Heart left ventricle (tissue), 16 donors: ENCODE results near the gene BGN. TPM values are rescaled to one million over a fixed set of nuclear protein-coding genes. Genes with fewer than 3 reads are reported as not detected.

Experiments
- ATAC-seq, 4 donors: fragments of 200-7000 bp; cut with Tn5 transposase; one replicate each; pipeline ENCODE4 v1.9.1; 2020 to 2022; ENCODE audit warnings: moderate library complexity in 4 of 4, mild to moderate bottlenecking in 3 of 4, moderate number of reproducible peaks in 1 of 4
- DNase-seq, 5 donors: peaks; one replicate each; pipeline ENCODE4 v3.0.0-alpha.2; 2020
- H3K27ac ChIP-seq, 12 donors: fragments of 200-600 bp; sonication (generic) in 4 of 12; one replicate each; pipeline versions ENCODE4 v1.5.0 to v1.8.0; 2016 to 2022; ENCODE audit warnings: mild to moderate bottlenecking in 2 of 12
- H3K27me3 ChIP-seq, 9 donors: fragments of 200-600 bp; sonication (generic) in 2 of 9; one replicate each; pipeline versions ENCODE4 v1.5.1 to v1.8.0; 2016 to 2022; ENCODE audit warnings: mild to moderate bottlenecking in 3 of 9
- H3K36me3 ChIP-seq, 9 donors: fragments of 200-600 bp; sonication (generic) in 2 of 9; one replicate each; pipeline versions ENCODE4 v1.5.0 to v1.8.0; 2018 to 2022; ENCODE audit warnings: mild to moderate bottlenecking in 2 of 9
- H3K4me1 ChIP-seq, 12 donors: fragments of 200-600 bp; sonication (generic) in 4 of 12; one replicate each; pipeline versions ENCODE4 v1.5.0 to v1.8.0; 2016 to 2022; ENCODE audit warnings: mild to moderate bottlenecking in 3 of 12
- H3K4me3 ChIP-seq, 12 donors: fragments of 200-600 bp; sonication (generic) in 4 of 12; one replicate each; pipeline versions ENCODE4 v1.5.0 to v1.8.0; 2017 to 2022; ENCODE audit warnings: mild to moderate bottlenecking in 9 of 12, moderate library complexity in 4 of 12
- H3K9me3 ChIP-seq, 12 donors: fragments of 200-600 bp; sonication (generic) in 4 of 12; one replicate each; pipeline versions ENCODE4 v1.5.0 to v1.8.0; 2016 to 2022; ENCODE audit warnings: mild to moderate bottlenecking in 1 of 12
- CTCF ChIP-seq, 12 donors: fragments of 200-600 bp; sonication (generic) in 4 of 12; IDR thresholded peaks; one replicate each; pipeline versions ENCODE4 v1.5.0 to v1.8.0; 2018 to 2022; ENCODE audit warnings: antibody characterized with exemption in 12 of 12, mild to moderate bottlenecking in 5 of 12
- POLR2A ChIP-seq, 2 donors: fragments of 450-650 bp; IDR thresholded peaks; one replicate each; pipeline ENCODE4 v1.6.1; 2017; ENCODE audit warnings: antibody characterized with exemption in 2 of 2, mild to moderate bottlenecking in 2 of 2, moderate library complexity in 2 of 2
- WGBS, 4 donors: extraction: QIAGEN DNeasy Blood & Tissue Kit in 2 of 4; methylation state at CpG; one replicate each; pipeline versions ENCODE4 v1.1.5 to v1.1.7; 2013 to 2018; 5-methylcytosine and 5-hydroxymethylcytosine counted together
- intact Hi-C, 10 donors: fragments of 100-400 bp; cut with DNase I; formaldehyde crosslinking; loops; one replicate each; pipeline versions ENCODE4 v1.11.1 to v1.14.2; 2022
- polyA plus RNA-seq, 2 donors: library from polyadenylated mRNA; stranded (reverse); fragments of 200-250 nt; gene quantifications; one replicate each; pipeline ENCODE4 v1.2.3, GENCODE V29; 2013
- total RNA-seq, 9 donors: library from RNA; depleted of rRNA in 2 of 9; stranded (reverse); fragments of >200 nt in 2 of 9; fragmentation: NEBNext Ultra II Directional in 3 of 9; extraction: Animal tissue kit (Norgen Biotek cat#: 25700) in 3 of 9; gene quantifications; one replicate each; pipeline versions ENCODE4 v1.1.0 to v1.2.4, GENCODE V29; 2016 to 2023
- donor health status: ischemic (EF 13 %, LVEDD 7.1; RV severe dilation, severe dysfunction).
- donor health status: healthy with polysubstance abuse.
- donor health status: DM: no; HTN: yes; CAD: no.
- donor health status: DM: no; HTN: no; CAD: no.
- donor health status: ischemic (EF 25% LVEDD 6.9; RV normal size, moderate dysfunction).
- donor health status: ischemic (EF 25% LVEDD 5.7; RV mildly dilated, moderate dysfunction).
- donor health status: healthy.
- donor health status: DM: yes; HTN: yes; CAD: no.
- donor health status: ischemic (EF 35%, LVEDD 5.7; RV mildly dilated, moderate dysfunction).
- donor health status: nonischemic (EF 11% LVEDD 7.7; RV severe dilation, severe dysfunction).
- donor health status: DM: yes; HTN: yes; CAD: no.
- donor health status: PGD.
- donor health status: ischemic (EF 29% LVEDD 5.4; RV normal size, mild dysfunction).
- donor health status: nonischemic (EF 23%, LVEDD 6.1; RV moderate dilation, normal function).

Gene BGN
- total and polyA plus RNA-seq, 11 donors = 55.7 to 264 (median 76.9) TPM

GRCh38 chrX:153464116-153464515 lies 30.7 kb upstream of the BGN start:
- no peak overlapping the region for H3K27ac ChIP-seq
- 65 to 90% (median 81%) methylated on average over 5 of the region's 5 CpGs for WGBS, 4 donors
- no peak for TF ChIP-seq CTCF (IDR thresholded peaks at IDR 0.05)
- no peak for TF ChIP-seq POLR2A (IDR thresholded peaks at IDR 0.05)
- peak in 1 of 5 donors; percentile 3 for DNase-seq
- H3K27me3 ChIP-seq = no peaks in the 10 kb centered on the region
- no peak for ATAC-seq
- H3K4me1 ChIP-seq = peaks cover 0 to 7% (median under 1%) of the 10 kb centered on the region in 12 donors
- peaks cover 0 to 16% (median 0%) of the 10 kb centered on the region in 9 donors for H3K36me3 ChIP-seq
- H3K9me3 ChIP-seq = no peaks in the 10 kb centered on the region
- intact Hi-C loops = loop anchor here in 3 of 10 donors (5.0 to 10.0 kb wide), 2 partner anchors 43 to 519 kb away; no protein-coding TSS in a partner anchor
- no peak overlapping the region for H3K4me3 ChIP-seq

- DNase-seq (peak in 1 of 5 donors; percentile 11), ATAC-seq (no peak)
- H3K4me3 ChIP-seq = no peak overlapping the region
- H3K4me1 ChIP-seq = peaks cover 0 to 16% (median 5%) of the 10 kb centered on the region in 12 donors
- no peak overlapping the region for H3K27ac ChIP-seq
- H3K36me3 ChIP-seq = peaks cover 0 to 16% (median 0%) of the 10 kb centered on the region in 9 donors
- WGBS, 4 donors = 83 to 89% (median 87%) methylated on average over 16 to 19 of the region's 19 CpGs
- intact Hi-C loops = loop anchor here in 1 of 10 donors (10.0 kb wide), 1 partner anchor 521 kb away; no protein-coding TSS in a partner anchor
- no peak for TF ChIP-seq POLR2A (IDR thresholded peaks at IDR 0.05)
- TF ChIP-seq CTCF (IDR thresholded peaks at IDR 0.05) = no peak
- H3K9me3 ChIP-seq = no peaks in the 10 kb centered on the region
- no peaks in the 10 kb centered on the region for H3K27me3 ChIP-seq
Observed at GRCh38 chrX:153465691-153466380, 28.9 kb upstream of the BGN start.

GRCh38 chrX:153468008-153468580 lies 26.7 kb upstream of the BGN start:
- Histone ChIP-seq H3K9me3 (no peaks in the 10 kb centered on the region), H3K27ac (peak overlapping the region in 1 of 12 donors; percentile 23), H3K27me3 (no peaks in the 10 kb centered on the region), H3K4me3 (no peak overlapping the region), H3K4me1 (peaks cover 0 to 19% (median 6%) of the 10 kb centered on the region in 12 donors), H3K36me3 (peaks cover 0 to 9% (median 0%) of the 10 kb centered on the region in 9 donors)
- 76 to 82% (median 79%) methylated on average over 9 to 12 of the region's 12 CpGs for WGBS, 4 donors
- TF ChIP-seq POLR2A (IDR thresholded peaks at IDR 0.05) = no peak
- no peak for TF ChIP-seq CTCF (IDR thresholded peaks at IDR 0.05)
- DNase-seq (peak in 2 of 5 donors; percentile 57 to 61), ATAC-seq (peak in 2 of 4 donors; percentile 6 to 21)
- intact Hi-C loops = loop anchor here in 1 of 10 donors (10.0 kb wide), 1 partner anchor 523 kb away; no protein-coding TSS in a partner anchor
